ENCODE data around the gene PGLYRP3.

DNA sequence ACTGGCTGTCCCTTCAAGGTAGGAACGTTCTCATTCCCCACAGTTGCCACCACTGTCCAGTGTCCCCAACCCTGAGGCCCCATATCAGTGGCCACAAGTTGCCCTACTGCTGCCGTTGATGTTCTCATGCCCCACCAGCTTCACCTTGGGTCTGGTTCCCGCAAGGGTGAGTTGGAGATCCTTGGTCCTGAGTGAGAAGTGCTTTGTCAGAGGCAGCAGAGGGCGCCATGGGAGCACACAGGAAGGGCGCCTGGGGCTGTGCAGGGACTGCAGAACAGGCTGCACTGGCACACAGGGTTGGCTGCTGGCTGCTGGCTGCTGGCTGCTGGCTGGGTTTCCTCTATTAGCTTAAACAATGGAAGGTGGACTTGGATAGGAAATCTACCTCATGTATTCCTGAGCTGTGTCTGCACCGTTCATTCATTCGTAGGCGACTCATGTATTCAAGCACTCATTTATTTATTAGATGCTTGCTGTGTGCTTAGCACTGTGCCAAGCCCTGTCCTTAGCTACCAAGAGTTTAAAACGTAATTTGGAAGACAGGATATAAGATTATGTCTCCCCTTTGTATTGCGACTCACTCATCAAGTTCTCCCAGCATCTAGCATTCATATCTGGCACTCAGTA lies 42.8 kb upstream of the PGLYRP3 start:
- TF ChIP-seq, protein P1, sequence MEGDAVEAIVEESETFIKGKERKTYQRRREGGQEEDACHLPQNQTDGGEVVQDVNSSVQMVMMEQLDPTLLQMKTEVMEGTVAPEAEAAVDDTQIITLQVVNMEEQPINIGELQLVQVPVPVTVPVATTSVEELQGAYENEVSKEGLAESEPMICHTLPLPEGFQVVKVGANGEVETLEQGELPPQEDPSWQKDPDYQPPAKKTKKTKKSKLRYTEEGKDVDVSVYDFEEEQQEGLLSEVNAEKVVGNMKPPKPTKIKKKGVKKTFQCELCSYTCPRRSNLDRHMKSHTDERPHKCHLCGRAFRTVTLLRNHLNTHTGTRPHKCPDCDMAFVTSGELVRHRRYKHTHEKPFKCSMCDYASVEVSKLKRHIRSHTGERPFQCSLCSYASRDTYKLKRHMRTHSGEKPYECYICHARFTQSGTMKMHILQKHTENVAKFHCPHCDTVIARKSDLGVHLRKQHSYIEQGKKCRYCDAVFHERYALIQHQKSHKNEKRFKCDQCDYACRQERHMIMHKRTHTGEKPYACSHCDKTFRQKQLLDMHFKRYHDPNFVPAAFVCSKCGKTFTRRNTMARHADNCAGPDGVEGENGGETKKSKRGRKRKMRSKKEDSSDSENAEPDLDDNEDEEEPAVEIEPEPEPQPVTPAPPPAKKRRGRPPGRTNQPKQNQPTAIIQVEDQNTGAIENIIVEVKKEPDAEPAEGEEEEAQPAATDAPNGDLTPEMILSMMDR (IDR thresholded peaks at IDR 0.05) = peak; percentile 28 to 73 (median 62)
- no peak for TF ChIP-seq POLR2A (IDR thresholded peaks at IDR 0.05)

Data from upper lobe of left lung (tissue), 4 donors.